Measurements from ENCODE around the gene WBP2NL. TPM values are rescaled to one million over a fixed set of nuclear protein-coding genes. Genes with fewer than 3 reads are reported as not detected.

The WBP2NL gene
- total and polyA plus RNA-seq, 2 of the 8 experiments (the other 6 are each of a cell fraction or from before 2014, with no cell fraction given): not detected

GRCh38 chr22:42077486-42078125 lies 79.0 kb downstream of the WBP2NL start:
- Histone ChIP-seq H3K14ac (ENCODE audit: insufficient read length) (no peak overlapping the region), H2BK15ac (ENCODE audit: low read length) (peak overlapping the region; percentile 61; the same call in 1 of the 2 replicates), H2AK5ac (ENCODE audit: low read depth, low read length) (no peak overlapping the region), H3K36me3 (ENCODE audit: control insufficient read depth in 2 of 4, insufficient read depth in 4 of 4, low read length in 3 of 4) (peaks cover 0 to 6% (median 2%) of the 10 kb centered on the region in 4 experiments; a peak in 2 of 8 replicates), H3K27ac (ENCODE audit: low read depth, low read length) (no peak overlapping the region), H3K4me1 (replicated peaks in 1 of 4; ENCODE audit: control insufficient read depth in 3 of 4, insufficient read depth in 4 of 4, low read length in 3 of 4) (peaks cover 2 to 11% (median 9%) of the 10 kb centered on the region in 4 experiments), H3K18ac (ENCODE audit: extremely low read depth, low read length) (no peak overlapping the region), H2BK20ac (ENCODE audit: low read length) (no peak overlapping the region), H3K23ac (ENCODE audit: insufficient read length) (no peak overlapping the region), H3K9me3 (ENCODE audit: insufficient read depth in 2 of 2, low read depth in 1 of 2, low read length in 1 of 2) (no peaks in the 10 kb centered on the region), H3K56ac (replicated peaks; ENCODE audit: insufficient read length, low read depth, low read length) (no peak overlapping the region), H2BK12ac (ENCODE audit: low read depth, low read length) (0 out of 2 replicates have a peak overlapping the region, but pooled peaks have one; percentile 27), H3K4ac (replicated peaks; ENCODE audit: insufficient read length, low read depth, low read length) (no peak overlapping the region), H3K27me3 (replicated peaks in 1 of 4; ENCODE audit: control insufficient read depth in 3 of 4, extremely low read depth in 1 of 4, insufficient read depth in 3 of 4, low read length in 3 of 4) (peaks cover 0 to 9% (median 4%) of the 10 kb centered on the region in 4 experiments; a peak in 2 of 7 replicates), H2BK120ac (replicated peaks; ENCODE audit: low read depth, low read length) (no peak overlapping the region), H3K79me1 (ENCODE audit: low read depth, low read length) (peaks cover 3% of the 10 kb centered on the region; the same call in 1 of the 2 replicates), H4K8ac (ENCODE audit: extremely low read depth, insufficient read depth, low read length) (peak overlapping the region; percentile 22), H3K23me2 (ENCODE audit: low read depth, low read length) (peaks cover 2% of the 10 kb centered on the region), H3K9ac (replicated peaks in 1 of 4; ENCODE audit: extremely low read depth in 1 of 4, low read depth in 3 of 4, low read length in 3 of 4) (no peak overlapping the region), H3K79me2 (ENCODE audit: control insufficient read depth in 1 of 2, insufficient read depth in 2 of 2, low read length in 2 of 2) (peaks cover 0 to 9% of the 10 kb centered on the region in 2 experiments; a peak in 2 of 4 replicates), H4K91ac (replicated peaks; ENCODE audit: insufficient read length, low read length) (no peak overlapping the region), H3K4me3 (ENCODE audit: extremely low read depth in 1 of 4, insufficient read depth in 2 of 4, low read depth in 3 of 4, low read length in 4 of 4) (no peak overlapping the region), H4K20me1 (replicated peaks in 1 of 2; ENCODE audit: control insufficient read depth in 1 of 2, insufficient read depth in 2 of 2, low read length in 2 of 2) (no peaks in the 10 kb centered on the region), H2AFZ (ENCODE audit: low read length) (no peak overlapping the region), H2BK5ac (ENCODE audit: low read depth, low read length) (no peak overlapping the region; the same call in 1 of the 2 replicates), H3K4me2 (ENCODE audit: insufficient read depth in 1 of 2, low read depth in 2 of 2, low read length in 2 of 2) (no peak overlapping the region), H4K5ac (ENCODE audit: insufficient read length, low read depth, low read length) (no peak overlapping the region)
- TF ChIP-seq RXRA (IDR thresholded peaks at IDR 0.05; ENCODE audit: insufficient read depth, low read depth, low read length) (no peak), SP1 (IDR thresholded peaks at IDR 0.05; ENCODE audit: low read depth, low read length) (no peak)
- no peak for FAIRE-seq
- no peak for DNase-seq (ENCODE audit: low read depth in 1 of 2, low spot score in 2 of 2)
- 89% methylated on average over 21 of the region's 21 CpGs; no CpG with 5 or more reads in 1 of the 2 experiments for WGBS, 2 experiments (ENCODE audit: extremely low coverage in 1 of 2, insufficient coverage in 1 of 2, insufficient read length in 1 of 2, insufficient replicate concordance in 2 of 2, low coverage in 1 of 2, low lambda C conversion rate in 2 of 2, missing lambda C conversion rate in 1 of 2)
- CTCF ChIA-PET (ENCODE audit: partially characterized antibody): interaction anchor here (1.4 to 1.9 kb wide), 2 partner anchors 35 to 127 kb away, joined by 3 to 4 read pairs; no protein-coding TSS in a partner anchor
- POLR2A ChIA-PET (ENCODE audit: partially characterized antibody): interaction anchor here (0.8 to 8.9 kb wide), 4 partner anchors 13 to 131 kb away, joined by 3 to 94 read pairs (median 4); partner anchors contain the start of gene NDUFA6

Measured in H1 (cell line).